Hepatocyte (in vitro differentiated cells): Measurements from ENCODE around the gene CFAP73. TPM values are rescaled to one million over a fixed set of nuclear protein-coding genes. Genes with fewer than 3 reads are reported as not detected.

Source experiments
- DNase-seq: peaks from one replicate; pipeline ENCODE4 v3.0.0-alpha.2; 2016; ENCODE audit warnings: low spot score
- H2AFZ ChIP-seq: fragments of 200-600 bp; sonication (generic); 2 replicates; pipeline ENCODE4 v1.6.0; 2016; ENCODE audit warnings: antibody characterized with exemption, mild to moderate bottlenecking
- H3K27ac ChIP-seq: fragments of 200-600 bp; sonication (generic); 2 replicates; pipeline ENCODE4 v1.5.1; 2016; ENCODE audit warnings: mild to moderate bottlenecking
- H3K27me3 ChIP-seq: fragments of 200-600 bp; sonication (generic); 2 replicates; pipeline ENCODE4 v1.6.1; 2016
- H3K36me3 ChIP-seq: fragments of 200-600 bp; sonication (generic); replicated peaks from 2 replicates; pipeline ENCODE4 v1.5.1; 2016; ENCODE audit warnings: low read depth; ENCODE audit not compliant: insufficient read depth
- H3K4me1 ChIP-seq: fragments of 200-600 bp; sonication (generic); 2 replicates; pipeline ENCODE4 v1.5.1; 2016; ENCODE audit warnings: mild to moderate bottlenecking, moderate library complexity; ENCODE audit not compliant: insufficient read depth
- H3K4me2 ChIP-seq: fragments of 200-600 bp; sonication (generic); 2 replicates; pipeline ENCODE4 v1.6.0; 2016
- H3K4me3 ChIP-seq: fragments of 200-600 bp; sonication (generic); 2 replicates; pipeline ENCODE4 v1.5.1; 2016; ENCODE audit warnings: mild to moderate bottlenecking
- H3K79me2 ChIP-seq: fragments of 200-600 bp; sonication (generic); 2 replicates; pipeline ENCODE4 v1.6.0; 2017; ENCODE audit warnings: mild to moderate bottlenecking
- H3K9me2 ChIP-seq: fragments of 200-600 bp; sonication (generic); replicated peaks from 2 replicates; pipeline ENCODE4 v1.6.0; 2017; ENCODE audit warnings: mild to moderate bottlenecking; ENCODE audit not compliant: insufficient read depth
- H3K9me3 ChIP-seq: fragments of 200-600 bp; sonication (generic); 2 replicates; pipeline ENCODE4 v1.5.1; 2016; ENCODE audit warnings: low read depth, mild to moderate bottlenecking
- H4K20me1 ChIP-seq: fragments of 200-600 bp; sonication (generic); 2 replicates; pipeline ENCODE4 v1.6.0; 2016; ENCODE audit warnings: mild to moderate bottlenecking; ENCODE audit not compliant: insufficient read depth, poor library complexity, severe bottlenecking
- CTCF ChIP-seq: fragments of 200-600 bp; sonication (generic); IDR thresholded peaks from 2 replicates; pipeline ENCODE4 v1.5.1; 2016; ENCODE audit warnings: antibody characterized with exemption, mild to moderate bottlenecking; ENCODE audit not compliant: poor library complexity
- EZH2 ChIP-seq: fragments of 200-600 bp; sonication (generic); IDR thresholded peaks from 2 replicates; pipeline ENCODE4 v1.6.1; 2016; ENCODE audit warnings: antibody characterized with exemption, mild to moderate bottlenecking, borderline replicate concordance
- EZH2phosphoT487 ChIP-seq: fragments of 200-600 bp; sonication (generic); IDR thresholded peaks from one replicate; pipeline ENCODE4 v1.6.1; 2018; ENCODE audit warnings: antibody characterized with exemption, mild to moderate bottlenecking, low read depth, moderate library complexity; ENCODE audit not compliant: unreplicated experiment, severe bottlenecking
- WGBS: methylation state at CpG from one replicate; pipeline ENCODE4 v1.1.6; 2016; ENCODE audit warnings: low lambda C conversion rate; ENCODE audit errors: missing lambda C conversion rate; 5-methylcytosine and 5-hydroxymethylcytosine counted together
- polyA plus RNA-seq: library from polyadenylated mRNA; unstranded; fragments of >200 nt; fragmentation: Nextera tagmentation; extraction: Ambion mirVana; gene quantifications from 2 replicates; pipeline ENCODE4 v1.2.1, GENCODE V29; 2016
- total RNA-seq: library from RNA; depleted of rRNA; stranded (reverse); fragments of >200 nt; gene quantifications from 2 replicates; pipeline ENCODE4 v1.2.3, GENCODE V29; 2014

The CFAP73 gene
- total and polyA plus RNA-seq, 2 experiments from 2014 or later, result not detected

GRCh38 chr12:113113397-113113796 lies 36.1 kb upstream of the CFAP73 start:
- Histone ChIP-seq H3K27me3 (peaks cover 4% of the 10 kb centered on the region), H3K4me2 (no peak overlapping the region), H3K9me2 (no peaks in the 10 kb centered on the region), H3K27ac (no peak overlapping the region), H4K20me1 (no peaks in the 10 kb centered on the region), H3K36me3 (no peaks in the 10 kb centered on the region), H2AFZ (no peak overlapping the region), H3K4me1 (no peaks in the 10 kb centered on the region), H3K9me3 (no peaks in the 10 kb centered on the region), H3K79me2 (no peaks in the 10 kb centered on the region), H3K4me3 (no peak overlapping the region)
- WGBS, result 74% methylated on average over 2 of the region's 2 CpGs
- TF ChIP-seq EZH2phosphoT487 (no peak), EZH2 (no peak), CTCF (no peak)
- no peak for DNase-seq

DNA sequence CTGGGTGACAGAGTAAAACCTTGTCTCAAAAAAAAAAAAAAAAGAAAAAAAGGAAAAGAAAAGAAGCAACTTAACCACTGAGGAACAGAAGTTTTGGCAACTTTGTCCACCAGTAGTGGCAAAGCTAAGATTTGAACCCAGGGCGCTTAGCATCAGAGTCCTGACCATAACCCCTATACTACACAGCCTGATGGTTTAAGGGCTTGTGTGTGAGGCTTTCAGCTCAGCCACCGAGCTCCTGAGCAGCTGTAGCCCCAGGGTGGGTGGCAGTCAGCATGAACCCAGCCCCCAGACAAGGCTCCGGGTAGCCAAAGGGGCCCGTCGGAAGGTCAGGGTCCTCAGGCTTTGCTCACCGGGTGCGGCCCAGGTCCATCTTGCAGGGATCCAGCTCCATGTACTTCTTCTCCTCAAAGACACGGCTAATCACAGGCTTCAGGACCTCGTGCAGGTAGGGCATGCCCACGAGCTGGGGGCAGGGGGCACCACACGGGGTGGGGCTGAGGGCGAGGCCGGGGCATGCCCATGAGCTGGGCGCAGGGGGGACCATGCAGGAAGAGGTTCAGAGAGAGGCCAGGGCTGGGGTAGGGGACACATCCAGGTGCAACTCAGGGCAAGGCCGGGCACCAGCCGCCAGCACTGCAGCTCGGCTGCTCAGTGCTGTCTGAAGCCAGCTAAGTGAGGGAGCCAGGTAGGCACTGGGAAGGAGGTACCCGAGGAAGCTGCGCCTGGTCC lies 34.9 kb upstream of the CFAP73 start:
- Histone ChIP-seq H3K36me3 (no peaks in the 10 kb centered on the region), H4K20me1 (no peaks in the 10 kb centered on the region), H3K27ac (no peak overlapping the region), H3K4me1 (no peaks in the 10 kb centered on the region), H3K9me2 (no peaks in the 10 kb centered on the region), H3K4me2 (no peak overlapping the region), H2AFZ (no peak overlapping the region), H3K27me3 (peaks cover 4% of the 10 kb centered on the region), H3K79me2 (no peaks in the 10 kb centered on the region), H3K4me3 (no peak overlapping the region), H3K9me3 (no peaks in the 10 kb centered on the region)
- no peak for TF ChIP-seq EZH2phosphoT487
- TF ChIP-seq CTCF, result no peak
- no peak for TF ChIP-seq EZH2
- 87% methylated on average over 15 of the region's 19 CpGs for WGBS
- DNase-seq, result no peak

GRCh38 chr12:113115455-113116126 lies 33.9 kb upstream of the CFAP73 start:
- DNase-seq, result no peak
- Histone ChIP-seq H3K9me3 (no peaks in the 10 kb centered on the region), H3K4me3 (no peak overlapping the region), H3K36me3 (no peaks in the 10 kb centered on the region), H3K79me2 (no peaks in the 10 kb centered on the region), H4K20me1 (no peaks in the 10 kb centered on the region), H3K4me2 (no peak overlapping the region), H3K9me2 (no peaks in the 10 kb centered on the region), H2AFZ (no peak overlapping the region), H3K4me1 (no peaks in the 10 kb centered on the region), H3K27ac (no peak overlapping the region), H3K27me3 (no peaks in the 10 kb centered on the region)
- 90% methylated on average over 22 of the region's 22 CpGs for WGBS
- TF ChIP-seq EZH2 (no peak), CTCF (no peak), EZH2phosphoT487 (no peak)
